ENCODE data around the gene STBD1. TPM values are rescaled to one million over a fixed set of nuclear protein-coding genes. Genes with fewer than 3 reads are reported as not detected.

STBD1 gene
- polyA plus RNA-seq, 1 of the 3 experiments (the other 2 are of a cell fraction): 1.6 TPM

GRCh38 chr4:76272999-76273398, 33.5 kb upstream of the STBD1 start:
- no peak overlapping the region for H3K27ac ChIP-seq (ENCODE audit: low read depth in 2 of 2, low read length in 1 of 2)
- CTCF ChIA-PET: interaction anchor here (1.0 kb wide), 1 partner anchor 105 kb away, joined by 3 read pairs; no protein-coding TSS in a partner anchor
- no peak for TF ChIP-seq TCF12 (IDR thresholded peaks at IDR 0.05)
- no peak for TF ChIP-seq PBX3 (IDR thresholded peaks at IDR 0.05)
- TF ChIP-seq IRF3 (IDR thresholded peaks at IDR 0.05; ENCODE audit: low read depth, low read length): no peak
- no peak for TF ChIP-seq TEAD4 (IDR thresholded peaks at IDR 0.05; ENCODE audit: borderline replicate concordance, insufficient read depth)
- TF ChIP-seq JUND (IDR thresholded peaks at IDR 0.05): no peak
- no peaks in the 10 kb centered on the region; the same call in 1 of the 2 replicates for H3K27me3 ChIP-seq (ENCODE audit: insufficient read depth)
- H3K4me2 ChIP-seq: no peak overlapping the region
- H3K79me2 ChIP-seq (ENCODE audit: insufficient read depth): no peaks in the 10 kb centered on the region
- H3K9me3 ChIP-seq: no peaks in the 10 kb centered on the region
- no peaks in the 10 kb centered on the region for H3K36me3 ChIP-seq (replicated peaks in 1 of 2; ENCODE audit: control insufficient read depth in 1 of 2, insufficient read depth in 2 of 2, low read length in 1 of 2)
- DNase-seq: no peak
- H3F3A ChIP-seq (replicated peaks; ENCODE audit: insufficient read depth): no peaks in the 10 kb centered on the region
- no peak overlapping the region for H2AFZ ChIP-seq (ENCODE audit: low read depth)
- no peaks in the 10 kb centered on the region for H3K4me1 ChIP-seq (ENCODE audit: control insufficient read depth in 1 of 2, insufficient read depth in 2 of 2, low read depth in 1 of 2, low read length in 1 of 2)
- H3K9me2 ChIP-seq: no peaks in the 10 kb centered on the region
- H3K4me3 ChIP-seq (ENCODE audit: low read depth in 2 of 2, low read length in 1 of 2): no peak overlapping the region
- no peaks in the 10 kb centered on the region for H4K20me1 ChIP-seq (ENCODE audit: insufficient read depth)
- no peak overlapping the region for H3K9ac ChIP-seq
- WGBS (ENCODE audit: low lambda C conversion rate): 60% methylated on average over 5 of the region's 5 CpGs
- POLR2A ChIA-PET: no interaction called here

- Histone ChIP-seq H3F3A (replicated peaks; ENCODE audit: insufficient read depth) (no peaks in the 10 kb centered on the region), H4K20me1 (ENCODE audit: insufficient read depth) (no peaks in the 10 kb centered on the region), H3K4me3 (ENCODE audit: low read depth in 2 of 2, low read length in 1 of 2) (no peak overlapping the region), H3K4me1 (ENCODE audit: control insufficient read depth in 1 of 2, insufficient read depth in 2 of 2, low read depth in 1 of 2, low read length in 1 of 2) (peaks cover 0 to under 1% of the 10 kb centered on the region in 2 experiments; a peak in 1 of 4 replicates), H3K4me2 (no peak overlapping the region), H3K27me3 (ENCODE audit: insufficient read depth) (no peaks in the 10 kb centered on the region; the same call in 1 of the 2 replicates), H3K9ac (no peak overlapping the region), H3K9me2 (no peaks in the 10 kb centered on the region), H3K9me3 (no peaks in the 10 kb centered on the region), H2AFZ (ENCODE audit: low read depth) (no peak overlapping the region), H3K36me3 (replicated peaks in 1 of 2; ENCODE audit: control insufficient read depth in 1 of 2, insufficient read depth in 2 of 2, low read length in 1 of 2) (no peaks in the 10 kb centered on the region), H3K79me2 (ENCODE audit: insufficient read depth) (no peaks in the 10 kb centered on the region), H3K27ac (ENCODE audit: low read depth in 2 of 2, low read length in 1 of 2) (no peak overlapping the region)
- POLR2A ChIA-PET: no interaction called here
- 62% methylated on average over 3 of the region's 3 CpGs for WGBS (ENCODE audit: low lambda C conversion rate)
- no peak for DNase-seq
- TF ChIP-seq NRF1 (IDR thresholded peaks at IDR 0.05; ENCODE audit: low read depth, low read length): no peak
- no peak for TF ChIP-seq EZH2phosphoT487 (IDR thresholded peaks at IDR 0.05; ENCODE audit: borderline replicate concordance, low read depth)
- no peak for TF ChIP-seq RXRA (IDR thresholded peaks at IDR 0.05; ENCODE audit: borderline replicate concordance, low read depth)
- no peak for TF ChIP-seq IRF3 (IDR thresholded peaks at IDR 0.05; ENCODE audit: low read depth, low read length)
- TF ChIP-seq SMC3 (IDR thresholded peaks at IDR 0.05; ENCODE audit: low read depth, low read length): no peak
- TF ChIP-seq POLR2AphosphoS5 (IDR thresholded peaks at IDR 0.05; ENCODE audit: low read depth, low read length): no peak
- no peak for TF ChIP-seq EP300 (IDR thresholded peaks at IDR 0.05; ENCODE audit: borderline replicate concordance in 1 of 2, low read depth in 1 of 2, low read length in 1 of 2)
- TF ChIP-seq REST (IDR thresholded peaks at IDR 0.05; ENCODE audit: low read depth, low read length): no peak
- TF ChIP-seq ELF1 (IDR thresholded peaks at IDR 0.05): no peak
- no peak for TF ChIP-seq TAF1 (IDR thresholded peaks at IDR 0.05; ENCODE audit: borderline replicate concordance, low read depth, low read length)
- TF ChIP-seq RFX5 (IDR thresholded peaks at IDR 0.05; ENCODE audit: low read length): no peak
- TF ChIP-seq USF1 (IDR thresholded peaks at IDR 0.05; ENCODE audit: borderline replicate concordance, low read depth): no peak
- CTCF ChIA-PET: interaction anchor here (1.2 kb wide), 1 partner anchor 102 kb away, joined by 4 read pairs; no protein-coding TSS in a partner anchor
Observed at GRCh38 chr4:76275486-76276124, 30.9 kb upstream of the STBD1 start.
